Neural progenitor cell (in vitro differentiated cells): ENCODE measurements around the gene TTLL9. TPM values are rescaled to one million over a fixed set of nuclear protein-coding genes. Genes with fewer than 3 reads are reported as not detected.

Source experiments
- DNase-seq: peaks from one replicate; pipeline ENCODE4 v3.0.0-alpha.2; 2016; ENCODE audit warnings: low spot score
- H2AFZ ChIP-seq: fragments of 200-600 bp; sonication (generic); replicated peaks from 2 replicates; pipeline ENCODE4 v1.6.1; 2016; ENCODE audit warnings: antibody characterized with exemption
- H3F3A ChIP-seq: fragments of 200-600 bp; sonication (generic); 2 replicates; pipeline ENCODE4 v1.6.1; 2016; ENCODE audit warnings: antibody characterized with exemption, low read depth
- H3K27ac ChIP-seq: fragments of 200-600 bp; sonication (generic); 2 replicates; pipeline ENCODE4 v1.5.1; 2016; ENCODE audit warnings: mild to moderate bottlenecking
- H3K27me3 ChIP-seq: fragments of 200-600 bp; sonication (generic); 2 replicates; pipeline ENCODE4 v1.6.1; 2016; ENCODE audit warnings: mild to moderate bottlenecking, moderate library complexity
- H3K36me3 ChIP-seq: fragments of 200-600 bp; sonication (generic); 2 replicates; pipeline ENCODE4 v1.5.1; 2016
- H3K4me1 ChIP-seq: fragments of 200-600 bp; sonication (generic); 2 replicates; pipeline ENCODE4 v1.6.1; 2016; ENCODE audit warnings: mixed run types
- H3K4me2 ChIP-seq: fragments of 200-600 bp; sonication (generic); 2 replicates; pipeline ENCODE4 v1.6.1; 2016
- H3K4me3 ChIP-seq: fragments of 200-600 bp; sonication (generic); 2 replicates; pipeline ENCODE4 v1.5.1; 2016
- H3K79me2 ChIP-seq: fragments of 200-600 bp; sonication (generic); 2 replicates; pipeline ENCODE4 v1.6.1; 2016; ENCODE audit warnings: low read depth
- H3K9ac ChIP-seq: fragments of 200-600 bp; sonication (generic); 2 replicates; pipeline ENCODE4 v1.6.1; 2016
- H3K9me3 ChIP-seq: fragments of 200-600 bp; sonication (generic); 2 replicates; pipeline ENCODE4 v1.5.1; 2016; ENCODE audit warnings: low read depth
- H4K20me1 ChIP-seq: fragments of 200-600 bp; sonication (generic); 2 replicates; pipeline ENCODE4 v1.6.1; 2016; ENCODE audit warnings: low read depth
- H3K27ac Mint-ChIP-seq: 3 replicates; pipeline ENCODE4 v1.8.0; 2021; ENCODE audit warnings: mixed read lengths
- H3K27me3 Mint-ChIP-seq: 2 replicates; pipeline ENCODE4 v1.8.0; 2022; ENCODE audit warnings: low read depth, mild to moderate bottlenecking, inconsistent platforms, moderate library complexity, mixed read lengths; ENCODE audit not compliant: insufficient read depth
- H3K36me3 Mint-ChIP-seq: 3 replicates; pipeline ENCODE4 v1.8.0; 2021; ENCODE audit warnings: mixed read lengths
- H3K4me1 Mint-ChIP-seq: 3 replicates; pipeline ENCODE4 v1.8.0; 2021; ENCODE audit warnings: mixed read lengths
- H3K4me3 Mint-ChIP-seq: 3 replicates; pipeline ENCODE4 v1.8.0; 2021; ENCODE audit warnings: mild to moderate bottlenecking, moderate library complexity, mixed read lengths
- H3K9me3 Mint-ChIP-seq: 3 replicates; pipeline ENCODE4 v1.8.0; 2020; ENCODE audit warnings: mixed read lengths
- CTCF ChIP-seq: fragments of 200-600 bp; sonication (generic); IDR thresholded peaks from 2 replicates; pipeline ENCODE4 v1.5.1; 2017; ENCODE audit warnings: antibody characterized with exemption, mild to moderate bottlenecking
- EZH2 ChIP-seq: fragments of 200-600 bp; sonication (generic); IDR thresholded peaks from 2 replicates; pipeline ENCODE4 v1.6.1; 2017; ENCODE audit warnings: antibody characterized with exemption, mild to moderate bottlenecking, moderate library complexity
- EZH2phosphoT487 ChIP-seq: fragments of 200-600 bp; sonication (generic); IDR thresholded peaks from 2 replicates; pipeline ENCODE4 v1.6.1; 2017; ENCODE audit warnings: antibody characterized with exemption
- small RNA-seq: library from RNA; depleted of rRNA; stranded (forward); fragments of <200 nt; gene quantifications from one replicate; pipeline ENCODE3, GENCODE V24; 2015
- total RNA-seq: library from RNA; depleted of rRNA; stranded (reverse); fragments of >200 nt; gene quantifications from 2 replicates; pipeline ENCODE4 v1.2.3, GENCODE V29; 2015; ENCODE audit warnings: low replicate concordance

TTLL9 gene
- total RNA-seq, 1 donor from 2014 or later, result not detected

GRCh38 chr20:31991339-31991705 is 120.9 kb downstream of the TTLL9 start:
- no peak overlapping the region for H2AFZ ChIP-seq
- Mint-ChIP-seq H3K27ac (no peak overlapping the region), H3K27me3 (peaks cover 22% of the 10 kb centered on the region), H3K9me3 (peaks cover 2% of the 10 kb centered on the region), H3K36me3 (no peaks in the 10 kb centered on the region), H3K4me1 (no peaks in the 10 kb centered on the region), H3K4me3 (no peak overlapping the region)
- TF ChIP-seq EZH2 (no peak), CTCF (no peak), EZH2phosphoT487 (no peak)
- H3K79me2 ChIP-seq, result no peaks in the 10 kb centered on the region
- H3K4me1 ChIP-seq, result peaks cover 10% of the 10 kb centered on the region
- H3K4me2 ChIP-seq, result no peak overlapping the region
- H3F3A ChIP-seq, result peaks cover 12% of the 10 kb centered on the region
- no peak overlapping the region for H3K27ac ChIP-seq
- DNase-seq, result no peak
- H3K9me3 ChIP-seq, result no peaks in the 10 kb centered on the region
- H3K4me3 ChIP-seq, result no peak overlapping the region
- peaks cover 48% of the 10 kb centered on the region for H3K27me3 ChIP-seq
- peaks cover 6% of the 10 kb centered on the region for H4K20me1 ChIP-seq
- no peaks in the 10 kb centered on the region for H3K36me3 ChIP-seq
- H3K9ac ChIP-seq, result no peak overlapping the region

- Histone ChIP-seq H3K27me3 (peaks cover 56% of the 10 kb centered on the region), H3K79me2 (no peaks in the 10 kb centered on the region), H3K9me3 (no peaks in the 10 kb centered on the region), H3K4me2 (no peak overlapping the region), H3K4me3 (no peak overlapping the region), H4K20me1 (peaks cover 6% of the 10 kb centered on the region), H2AFZ (no peak overlapping the region), H3K4me1 (peaks cover 10% of the 10 kb centered on the region), H3F3A (peaks cover 12% of the 10 kb centered on the region), H3K36me3 (no peaks in the 10 kb centered on the region), H3K9ac (no peak overlapping the region), H3K27ac (no peak overlapping the region)
- no peak overlapping the region for H3K27ac Mint-ChIP-seq
- no peaks in the 10 kb centered on the region for H3K36me3 Mint-ChIP-seq
- peaks cover 27% of the 10 kb centered on the region for H3K27me3 Mint-ChIP-seq
- no peak overlapping the region for H3K4me3 Mint-ChIP-seq
- TF ChIP-seq EZH2phosphoT487 (no peak), EZH2 (no peak), CTCF (no peak)
- no peaks in the 10 kb centered on the region for H3K4me1 Mint-ChIP-seq
- DNase-seq, result no peak
- peaks cover 2% of the 10 kb centered on the region for H3K9me3 Mint-ChIP-seq
These were observed 121.7 kb downstream of the TTLL9 start for GRCh38 chr20:31992086-31992485.

Small RNA genes lying within 50 kb of the gene (small RNA-seq; reads per million reads assigned to genes)
- not detected for gene RNU1-94P

Other genes starting within 250 kb of the TTLL9 start
- gene COX4I2, start 232.7 kb upstream of the TTLL9 start, total RNA-seq, result not detected in 2 replicates
- gene BCL2L1, start 147.8 kb upstream of the TTLL9 start, total RNA-seq, result 60.0 and 74.6 TPM in 2 replicates
- gene TPX2, start 131.3 kb upstream of the TTLL9 start, total RNA-seq, result 226 and 278 TPM in 2 replicates
- gene MYLK2, start 51.3 kb upstream of the TTLL9 start, total RNA-seq, result 0.22 TPM in 1 of 2 replicates, not detected in the other
- gene FOXS1, start 25.0 kb upstream of the TTLL9 start, total RNA-seq, result 0.53 TPM in 1 of 2 replicates, not detected in the other
- 0.45 and 1.1 TPM in 2 replicates for gene DUSP15, start 107 bp upstream of the TTLL9 start, total RNA-seq
- gene PDRG1, start 81.4 kb downstream of the TTLL9 start, total RNA-seq, result 11.1 and 15.3 TPM in 2 replicates
- 0.07 and 0.19 TPM in 2 replicates for gene XKR7, start 97.5 kb downstream of the TTLL9 start, total RNA-seq
- 0.75 and 3.9 TPM in 2 replicates for gene CCM2L, start 139.8 kb downstream of the TTLL9 start, total RNA-seq
- not detected in 2 replicates for gene HCK, start 181.6 kb downstream of the TTLL9 start, total RNA-seq
- 27.9 and 41.7 TPM in 2 replicates for gene TM9SF4, start 239.1 kb downstream of the TTLL9 start, total RNA-seq